Heart left ventricle (tissue), 13 donors: ENCODE measurements around the gene XPNPEP1.

Experiments
- POLR2A ChIP-seq, 2 donors: fragments of 450-650 bp; IDR thresholded peaks; one replicate each; pipeline ENCODE4 v1.6.1; 2017; ENCODE audit warnings: antibody characterized with exemption in 2 of 2, mild to moderate bottlenecking in 2 of 2, moderate library complexity in 2 of 2
- TF ChIP-seq, protein P1 (sequence below), 12 donors: fragments of 200-600 bp; sonication (generic) in 4 of 12; IDR thresholded peaks; one replicate each; pipeline versions ENCODE4 v1.5.0 to v1.8.0; 2018 to 2022; ENCODE audit warnings: antibody characterized with exemption in 12 of 12, mild to moderate bottlenecking in 5 of 12
- donor health status: ischemic (EF 13 %, LVEDD 7.1; RV severe dilation, severe dysfunction).
- donor health status: DM: no; HTN: yes; CAD: no.
- donor health status: DM: no; HTN: no; CAD: no.
- donor health status: ischemic (EF 25% LVEDD 6.9; RV normal size, moderate dysfunction).
- donor health status: ischemic (EF 25% LVEDD 5.7; RV mildly dilated, moderate dysfunction).
- donor health status: ischemic (EF 35%, LVEDD 5.7; RV mildly dilated, moderate dysfunction).
- donor health status: nonischemic (EF 11% LVEDD 7.7; RV severe dilation, severe dysfunction).
- donor health status: DM: yes; HTN: yes; CAD: no.
- donor health status: PGD.
- donor health status: ischemic (EF 29% LVEDD 5.4; RV normal size, mild dysfunction).
- donor health status: nonischemic (EF 23%, LVEDD 6.1; RV moderate dilation, normal function).

- TF ChIP-seq POLR2A (IDR thresholded peaks at IDR 0.05): no peak
- TF ChIP-seq, protein P1, sequence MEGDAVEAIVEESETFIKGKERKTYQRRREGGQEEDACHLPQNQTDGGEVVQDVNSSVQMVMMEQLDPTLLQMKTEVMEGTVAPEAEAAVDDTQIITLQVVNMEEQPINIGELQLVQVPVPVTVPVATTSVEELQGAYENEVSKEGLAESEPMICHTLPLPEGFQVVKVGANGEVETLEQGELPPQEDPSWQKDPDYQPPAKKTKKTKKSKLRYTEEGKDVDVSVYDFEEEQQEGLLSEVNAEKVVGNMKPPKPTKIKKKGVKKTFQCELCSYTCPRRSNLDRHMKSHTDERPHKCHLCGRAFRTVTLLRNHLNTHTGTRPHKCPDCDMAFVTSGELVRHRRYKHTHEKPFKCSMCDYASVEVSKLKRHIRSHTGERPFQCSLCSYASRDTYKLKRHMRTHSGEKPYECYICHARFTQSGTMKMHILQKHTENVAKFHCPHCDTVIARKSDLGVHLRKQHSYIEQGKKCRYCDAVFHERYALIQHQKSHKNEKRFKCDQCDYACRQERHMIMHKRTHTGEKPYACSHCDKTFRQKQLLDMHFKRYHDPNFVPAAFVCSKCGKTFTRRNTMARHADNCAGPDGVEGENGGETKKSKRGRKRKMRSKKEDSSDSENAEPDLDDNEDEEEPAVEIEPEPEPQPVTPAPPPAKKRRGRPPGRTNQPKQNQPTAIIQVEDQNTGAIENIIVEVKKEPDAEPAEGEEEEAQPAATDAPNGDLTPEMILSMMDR (IDR thresholded peaks at IDR 0.05): peak; percentile 90 to 98 (median 96)
Measured at GRCh38 chr10:109883859-109884771, 39.2 kb downstream of the XPNPEP1 start.
